SK-N-MC (cell line): Measurements from ENCODE around the gene DLG2.
"Not testable (repeated sequence)": the region's sequence is repeated elsewhere in the genome, so short reads cannot be mapped to it uniquely, and the experiment has no call there.

Experiments
- DNase-seq: peaks from one replicate; pipeline ENCODE4 v3.0.0-alpha.2; 2011; ENCODE audit warnings: low read depth, low spot score
- H3K27ac ChIP-seq: fragments of 200-600 bp; sonication (generic); 2 replicates; pipeline ENCODE4 v1.5.1; 2016; ENCODE audit warnings: mixed run types
- H3K36me3 ChIP-seq: fragments of 200-600 bp; sonication (generic); 2 replicates; pipeline ENCODE4 v1.6.1; 2017; ENCODE audit warnings: antibody characterized with exemption, low read length, mixed read lengths; ENCODE audit not compliant: insufficient read depth
- H3K4me3 ChIP-seq: fragments of 200-600 bp; sonication (generic); 2 replicates; pipeline ENCODE4 v1.5.1; 2016
- H3K9ac ChIP-seq: fragments of 200-600 bp; sonication (generic); 2 replicates; pipeline ENCODE4 v1.8.0; 2017; ENCODE audit warnings: mixed run types, mixed read lengths; ENCODE audit not compliant: insufficient read length
- H3K9me3 ChIP-seq: fragments of 200-600 bp; sonication (generic); 2 replicates; pipeline ENCODE4 v1.6.1; 2017; ENCODE audit warnings: low read depth, mild to moderate bottlenecking, antibody characterized with exemption, low read length, moderate library complexity, mixed read lengths
- EZH2 ChIP-seq: fragments of 200-600 bp; sonication (generic); IDR thresholded peaks from one replicate; pipeline ENCODE4 v1.6.1; 2017; ENCODE audit warnings: antibody characterized with exemption
- FOXP2 ChIP-seq: optimal IDR thresholded peaks from 2 replicates; pipeline ENCODE3; 2011; ENCODE audit warnings: mild to moderate bottlenecking, moderate library complexity; ENCODE audit not compliant: insufficient read depth; ENCODE audit errors: extremely low read length, control extremely low read depth
- POLR2AphosphoS5 ChIP-seq: IDR thresholded peaks from 2 replicates; pipeline ENCODE4 v1.6.1; 2012; ENCODE audit warnings: mild to moderate bottlenecking, low read depth, low read length, borderline replicate concordance

DLG2 gene

DNA sequence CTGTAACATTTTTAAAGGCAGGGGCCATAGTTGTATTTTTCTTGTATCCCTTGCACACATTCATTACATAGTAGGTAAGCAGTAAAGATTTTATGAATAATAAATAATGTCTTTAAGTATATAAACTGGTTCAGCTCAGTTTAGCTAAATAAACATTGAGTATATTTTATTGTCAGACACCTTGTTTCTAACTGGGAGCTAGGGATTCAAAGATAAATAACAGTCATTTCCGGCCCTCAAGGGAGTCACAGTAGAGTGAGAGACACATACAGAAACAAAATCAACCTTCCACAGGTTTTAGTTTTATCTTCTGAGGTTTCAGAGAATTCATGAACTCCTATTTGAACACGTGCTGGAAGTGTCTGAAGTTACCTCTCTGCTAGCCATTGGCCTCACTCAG lies 760.2 kb downstream of the DLG2 start:
- Histone ChIP-seq H3K9me3 (no peaks in the 10 kb centered on the region), H3K36me3 (no peaks in the 10 kb centered on the region), H3K4me3 (no peak overlapping the region), H3K9ac (no peak overlapping the region), H3K27ac (no peak overlapping the region)
- DNase-seq: no peak
- TF ChIP-seq POLR2AphosphoS5: no peak
- TF ChIP-seq FOXP2: no peak
- TF ChIP-seq EZH2: no peak

DNA sequence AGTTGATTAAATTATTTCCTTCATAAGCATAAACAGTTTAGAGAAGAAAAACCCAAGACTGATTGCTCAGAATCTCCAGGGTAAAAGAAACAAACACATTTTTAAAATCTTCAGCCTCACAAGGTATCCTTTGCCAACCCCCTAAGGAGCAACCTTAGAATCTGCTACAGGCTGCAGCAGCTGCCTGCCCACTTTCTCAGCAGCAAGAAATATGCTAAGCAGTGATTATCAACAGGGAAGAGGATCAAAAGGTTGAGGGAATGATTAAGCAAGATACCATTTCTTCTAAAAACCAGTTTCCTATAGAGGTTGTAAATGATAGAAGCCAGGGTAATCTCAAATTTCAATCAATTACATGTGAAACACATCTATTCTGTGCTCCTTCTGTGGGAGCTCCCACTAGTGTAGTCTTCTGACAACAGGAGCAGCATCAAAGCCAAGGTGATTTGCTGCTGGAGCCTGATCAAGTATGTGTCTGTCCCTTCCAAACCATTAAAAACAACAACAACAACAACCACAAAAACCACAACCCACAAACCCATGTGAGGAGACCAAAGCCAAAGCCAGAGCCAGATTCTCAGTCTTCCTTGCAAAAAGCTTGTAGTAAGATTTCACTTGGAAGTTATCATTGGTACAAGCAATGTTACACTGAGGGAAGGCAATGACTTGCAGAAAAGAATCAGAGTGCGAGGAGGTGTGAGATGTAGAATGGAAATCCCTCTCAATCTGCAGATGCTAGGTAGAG lies 761.2 kb downstream of the DLG2 start:
- no peaks in the 10 kb centered on the region for H3K9me3 ChIP-seq
- no peak overlapping the region for H3K27ac ChIP-seq
- H3K36me3 ChIP-seq: no peaks in the 10 kb centered on the region
- H3K9ac ChIP-seq: no peak overlapping the region
- DNase-seq: no peak
- no peak overlapping the region for H3K4me3 ChIP-seq
- no peak for TF ChIP-seq POLR2AphosphoS5
- TF ChIP-seq FOXP2: no peak
- no peak for TF ChIP-seq EZH2

DNA sequence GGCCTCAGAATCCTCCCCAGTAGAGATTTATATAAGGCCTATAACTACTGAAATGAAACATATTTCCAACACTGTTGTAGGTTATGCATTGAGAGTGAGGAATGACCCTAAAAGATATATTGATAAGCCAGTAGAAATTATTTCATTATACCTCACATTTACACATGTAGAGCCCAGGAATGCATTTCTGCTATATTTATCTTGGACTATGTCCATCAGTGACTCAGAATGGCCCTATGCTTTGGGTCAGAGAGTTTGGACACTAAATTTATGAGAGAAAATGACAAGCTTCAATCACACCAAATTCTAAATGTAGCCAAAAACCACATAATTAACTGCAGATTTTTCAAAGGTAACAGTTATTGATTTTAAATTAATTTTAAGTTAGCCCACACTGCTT lies 761.9 kb downstream of the DLG2 start:
- Histone ChIP-seq H3K36me3 (no peaks in the 10 kb centered on the region), H3K9me3 (no peaks in the 10 kb centered on the region), H3K4me3 (no peak overlapping the region), H3K27ac (no peak overlapping the region), H3K9ac (no peak overlapping the region)
- no peak for DNase-seq
- TF ChIP-seq FOXP2 (no peak), EZH2 (no peak), POLR2AphosphoS5 (no peak)

DNA sequence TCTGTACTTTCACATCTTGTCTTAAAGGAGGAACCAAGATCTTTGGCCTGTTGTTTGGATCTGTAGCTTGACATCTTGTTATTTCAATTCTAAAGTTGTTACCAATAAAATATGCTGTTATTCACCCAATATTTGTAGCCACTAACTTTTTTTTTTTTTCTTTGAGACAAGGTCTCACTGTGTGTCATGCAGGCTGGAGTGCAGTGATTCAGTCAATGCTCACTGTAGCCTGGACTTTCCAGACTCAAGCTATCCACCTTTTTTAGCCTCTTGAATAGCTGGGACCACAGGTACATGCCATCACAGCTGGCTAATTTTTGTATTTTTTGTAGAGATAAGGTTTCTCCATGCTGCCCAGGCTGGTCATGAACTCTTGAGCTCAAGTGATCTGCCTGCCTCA lies 769.4 kb downstream of the DLG2 start:
- no peak for DNase-seq
- H3K4me3 ChIP-seq: no peak overlapping the region
- no peak overlapping the region for H3K9ac ChIP-seq
- no peaks in the 10 kb centered on the region for H3K36me3 ChIP-seq
- no peak for TF ChIP-seq FOXP2
- no peak for TF ChIP-seq POLR2AphosphoS5
- TF ChIP-seq EZH2: no peak
- H3K27ac ChIP-seq: no peak overlapping the region
- H3K9me3 ChIP-seq: no peaks in the 10 kb centered on the region

DNA sequence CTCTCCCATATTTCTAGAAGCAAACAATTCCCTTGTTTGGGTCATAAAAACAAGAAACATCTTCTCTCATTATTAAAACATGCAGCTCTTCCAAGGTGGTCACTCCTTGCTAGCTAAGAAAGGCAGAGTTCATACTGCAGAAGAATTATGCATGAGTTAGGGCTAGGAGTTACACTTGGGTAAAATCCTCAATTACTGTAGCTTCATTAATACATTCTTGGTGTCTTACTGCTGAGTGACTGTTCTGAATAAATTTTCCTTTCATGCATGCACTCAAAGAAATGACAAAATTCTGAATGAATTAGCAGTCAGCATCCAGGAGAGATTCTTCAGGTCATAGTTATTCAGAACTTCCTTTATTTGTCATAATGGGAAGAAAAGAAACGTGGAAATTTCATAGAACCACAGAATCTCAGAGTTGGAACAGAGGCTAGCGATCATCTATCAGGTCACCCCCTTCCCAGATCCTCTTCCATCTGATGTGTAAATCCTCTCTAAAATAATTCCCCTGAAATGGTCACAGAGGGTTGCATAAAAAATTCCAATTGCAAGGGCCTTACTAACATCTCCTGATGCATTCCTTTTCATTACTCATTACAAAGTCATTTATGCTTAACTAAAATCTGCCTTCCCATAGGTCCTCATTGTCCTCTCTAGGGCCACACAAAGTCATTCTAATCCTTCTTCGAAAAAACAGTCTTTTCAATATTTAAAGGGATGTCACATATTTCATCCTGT lies 771.5 kb downstream of the DLG2 start:
- Histone ChIP-seq H3K9me3 (no peaks in the 10 kb centered on the region), H3K4me3 (no peak overlapping the region), H3K27ac (no peak overlapping the region), H3K9ac (no peak overlapping the region), H3K36me3 (no peaks in the 10 kb centered on the region)
- no peak for DNase-seq
- TF ChIP-seq FOXP2: no peak
- TF ChIP-seq EZH2: no peak
- TF ChIP-seq POLR2AphosphoS5: no peak

DNA sequence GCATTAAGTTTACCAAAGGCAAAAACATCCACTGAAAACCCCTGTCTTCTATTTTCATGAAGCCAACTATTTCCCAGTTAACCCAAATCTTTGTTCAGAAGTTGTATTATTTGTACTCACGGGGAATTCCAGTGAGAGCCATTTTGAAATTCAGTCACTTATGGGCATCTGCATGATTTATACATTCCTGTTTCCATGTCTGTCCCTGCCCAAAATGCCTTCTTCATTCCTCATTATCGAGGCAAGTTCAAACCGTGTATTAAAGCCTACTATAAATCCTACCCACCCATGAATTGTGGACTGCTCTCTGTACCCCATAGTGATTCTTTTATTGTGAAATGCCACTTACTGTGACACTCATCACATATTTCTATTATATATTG lies 772.7 kb downstream of the DLG2 start:
- Histone ChIP-seq H3K9ac (no peak overlapping the region), H3K27ac (no peak overlapping the region), H3K9me3 (no peaks in the 10 kb centered on the region)

DNA sequence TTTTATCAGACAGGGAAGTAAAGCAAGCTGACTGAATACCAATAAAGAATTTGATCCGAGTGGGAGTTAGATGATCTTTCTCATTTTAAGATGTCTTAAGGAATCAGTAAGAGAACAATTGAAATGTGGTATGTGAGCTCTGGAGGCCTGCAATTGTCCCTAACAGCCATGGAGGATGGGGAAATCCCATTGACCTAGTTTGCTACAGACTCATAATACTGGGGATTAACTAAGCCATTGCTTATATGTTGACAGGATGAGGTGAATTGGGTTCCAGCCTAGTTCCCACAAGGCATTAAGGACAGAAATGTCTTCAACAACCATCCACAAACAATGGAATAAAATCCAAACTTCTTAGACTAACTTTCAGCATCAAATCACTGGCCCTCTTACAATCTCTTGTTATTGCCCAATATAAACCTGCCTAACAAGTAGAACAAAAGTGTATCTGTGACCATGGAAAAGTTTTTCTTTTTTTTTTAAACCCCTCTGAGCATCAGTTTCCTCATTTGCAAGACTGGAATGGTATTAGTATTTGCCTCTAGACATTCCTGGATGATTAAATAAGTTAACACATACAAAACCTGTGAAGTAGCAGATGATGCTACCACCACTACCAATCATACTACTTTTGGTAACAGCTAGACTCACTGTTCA lies 773.2 kb downstream of the DLG2 start:
- Histone ChIP-seq H3K9me3 (no peaks in the 10 kb centered on the region), H3K4me3 (no peak overlapping the region), H3K27ac (no peak overlapping the region), H3K9ac (no peak overlapping the region), H3K36me3 (no peaks in the 10 kb centered on the region)
- no peak for TF ChIP-seq POLR2AphosphoS5
- TF ChIP-seq FOXP2: no peak
- TF ChIP-seq EZH2: no peak
- DNase-seq: no peak

More for the DNA sequence above, 772.7 kb downstream of the DLG2 start:
- no peak overlapping the region for H3K4me3 ChIP-seq
- TF ChIP-seq FOXP2 (no peak), EZH2 (no peak), POLR2AphosphoS5 (no peak)
- H3K36me3 ChIP-seq: no peaks in the 10 kb centered on the region
- no peak for DNase-seq

DNA sequence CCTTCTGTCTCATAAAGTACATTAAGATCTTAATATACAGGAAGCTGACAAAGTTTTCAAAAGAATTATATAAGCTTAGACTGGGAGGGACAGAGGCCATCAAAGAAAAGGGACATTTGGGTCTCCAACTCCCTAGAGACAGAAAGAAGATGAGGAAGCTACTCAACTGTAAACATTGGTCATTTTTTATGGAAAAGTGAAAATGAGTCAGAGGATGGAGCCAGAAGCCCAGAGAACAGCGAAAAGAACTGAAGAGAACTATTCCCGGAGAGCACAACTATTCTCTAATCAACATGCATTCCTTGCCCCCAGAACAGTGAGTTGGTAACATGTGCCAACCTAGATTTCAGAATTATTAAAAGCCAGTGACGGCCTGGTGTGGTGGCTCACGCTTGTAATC lies 779.3 kb downstream of the DLG2 start:
- Histone ChIP-seq H3K36me3 (no peaks in the 10 kb centered on the region), H3K4me3 (no peak overlapping the region), H3K9ac (no peak overlapping the region), H3K27ac (no peak overlapping the region), H3K9me3 (no peaks in the 10 kb centered on the region)
- no peak for TF ChIP-seq FOXP2
- TF ChIP-seq POLR2AphosphoS5: no peak
- TF ChIP-seq EZH2: no peak
- DNase-seq: no peak

DNA sequence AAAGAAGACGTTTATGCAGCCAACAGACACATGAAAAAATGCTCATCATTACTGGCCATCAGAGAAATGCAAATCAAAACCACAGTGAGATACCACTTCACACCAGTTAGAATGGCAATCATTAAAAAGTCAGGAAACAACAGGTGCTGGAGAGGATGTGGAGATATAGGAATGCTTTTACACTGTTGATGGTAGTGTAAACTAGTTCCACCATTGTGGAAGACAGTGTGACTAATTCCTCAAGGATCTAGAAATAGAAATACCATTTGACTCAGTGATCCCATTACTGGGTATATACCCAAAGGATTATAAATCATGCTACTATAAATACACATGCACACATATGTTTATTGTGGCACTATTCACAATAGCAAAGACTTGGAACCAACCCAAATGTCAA lies 786.9 kb downstream of the DLG2 start:
- not testable (repeated sequence) for H3K27ac ChIP-seq, H3K36me3 ChIP-seq, H3K9ac ChIP-seq, H3K9me3 ChIP-seq, H3K4me3 ChIP-seq, DNase-seq
